Trophoblast cell (in vitro differentiated cells and primary cell): ENCODE measurements around the gene G2E3. TPM values are rescaled to one million over a fixed set of nuclear protein-coding genes. Genes with fewer than 3 reads are reported as not detected.
A peak's percentile ranks its signal among the peaks of the same experiment; 100 is the strongest.

Experiments
- DNase-seq, 2 donors: peaks; one replicate each; pipeline ENCODE4 v3.0.0-alpha.2; 2016
- H2AFZ ChIP-seq: 2 replicates; pipeline ENCODE4 v1.6.1; 2013; ENCODE audit warnings: low read length, moderate library complexity, mild to moderate bottlenecking; ENCODE audit not compliant: insufficient read depth, poor library complexity
- H2AK5ac ChIP-seq: 2 replicates; pipeline ENCODE4 v1.6.1; 2013; ENCODE audit warnings: mild to moderate bottlenecking, low read length
- H2BK120ac ChIP-seq: 2 replicates; pipeline ENCODE4 v1.6.1; 2013; ENCODE audit warnings: low read length, mild to moderate bottlenecking, moderate library complexity; ENCODE audit not compliant: insufficient read depth, poor library complexity
- H2BK12ac ChIP-seq: 2 replicates; pipeline ENCODE4 v1.6.1; 2013; ENCODE audit warnings: mild to moderate bottlenecking, low read length, moderate library complexity
- H2BK5ac ChIP-seq: 2 replicates; pipeline ENCODE4 v1.6.1; 2013; ENCODE audit warnings: low read length, low read depth, moderate library complexity, mild to moderate bottlenecking; ENCODE audit not compliant: poor library complexity
- H3K14ac ChIP-seq: 2 replicates; pipeline ENCODE4 v1.6.1; 2013; ENCODE audit warnings: mild to moderate bottlenecking, low read length
- H3K18ac ChIP-seq: 2 replicates; pipeline ENCODE4 v1.6.1; 2013; ENCODE audit warnings: mild to moderate bottlenecking, low read length
- H3K23ac ChIP-seq: 2 replicates; pipeline ENCODE4 v1.6.1; 2013; ENCODE audit warnings: low read length
- H3K27ac ChIP-seq: 2 replicates; pipeline ENCODE4 v1.5.1; 2013; ENCODE audit warnings: low read depth, mild to moderate bottlenecking, inconsistent platforms, low read length, moderate library complexity
- H3K27me3 ChIP-seq: 2 replicates; pipeline ENCODE4 v1.6.1; 2013; ENCODE audit warnings: inconsistent platforms, mild to moderate bottlenecking, low read length, moderate library complexity; ENCODE audit not compliant: insufficient read depth
- H3K36me3 ChIP-seq, 2 experiments: 1 replicate in 1 of 2; 2 replicates in 1 of 2; pipeline ENCODE4 v1.6.1; 2013; ENCODE audit warnings: low read length in 2 of 2, mild to moderate bottlenecking in 2 of 2, moderate library complexity in 1 of 2; ENCODE audit not compliant: insufficient read depth in 2 of 2, control insufficient read depth in 1 of 2
- H3K4ac ChIP-seq: 2 replicates; pipeline ENCODE4 v1.6.1; 2013; ENCODE audit warnings: low read depth, mild to moderate bottlenecking, low read length, moderate library complexity
- H3K4me1 ChIP-seq, 2 experiments: 1 replicate in 1 of 2; 2 replicates in 1 of 2; pipeline ENCODE4 v1.6.1; 2013; ENCODE audit warnings: low read length in 2 of 2, mild to moderate bottlenecking in 2 of 2, moderate library complexity in 1 of 2; ENCODE audit not compliant: insufficient read depth in 2 of 2, control insufficient read depth in 1 of 2
- H3K4me2 ChIP-seq: 2 replicates; pipeline ENCODE4 v1.6.1; 2013; ENCODE audit warnings: inconsistent platforms, mild to moderate bottlenecking, low read length, moderate library complexity
- H3K4me3 ChIP-seq: 2 replicates; pipeline ENCODE4 v1.5.1; 2013; ENCODE audit warnings: mild to moderate bottlenecking, low read depth, low read length, inconsistent platforms
- H3K79me1 ChIP-seq: one replicate; pipeline ENCODE4 v1.6.1; 2013; ENCODE audit warnings: low read length
- H3K79me2 ChIP-seq: 2 replicates; pipeline ENCODE4 v1.6.1; 2013; ENCODE audit warnings: low read length, mild to moderate bottlenecking; ENCODE audit not compliant: control insufficient read depth, insufficient read depth, poor library complexity
- H3K9ac ChIP-seq: 2 replicates; pipeline ENCODE4 v1.6.1; 2013; ENCODE audit warnings: mild to moderate bottlenecking, low read length
- H3K9me3 ChIP-seq: 2 replicates; pipeline ENCODE4 v1.6.1; 2013; ENCODE audit warnings: low read depth, mild to moderate bottlenecking, control low read depth, inconsistent platforms, low read length; ENCODE audit not compliant: insufficient read depth
- H4K12ac ChIP-seq: 2 replicates; pipeline ENCODE4 v1.6.1; 2013; ENCODE audit warnings: low read depth, mild to moderate bottlenecking, low read length, moderate library complexity
- H4K8ac ChIP-seq: 2 replicates; pipeline ENCODE4 v1.6.1; 2013; ENCODE audit warnings: low read depth, mild to moderate bottlenecking, low read length, moderate library complexity
- H4K91ac ChIP-seq: one replicate; pipeline ENCODE4 v1.6.1; 2013; ENCODE audit warnings: low read depth, mild to moderate bottlenecking, low read length, moderate library complexity
- WGBS: extraction: QIAGEN DNeasy Blood & Tissue Kit; methylation state at CpG from one replicate; pipeline ENCODE4 v1.1.7; 2013; ENCODE audit warnings: missing lambda C conversion rate; ENCODE audit not compliant: insufficient read length, insufficient coverage; ENCODE audit errors: extremely low coverage; 5-methylcytosine and 5-hydroxymethylcytosine counted together
- polyA plus RNA-seq: library from polyadenylated mRNA; stranded (reverse); fragments of 200-250 nt; gene quantifications from 2 replicates; pipeline ENCODE4 v1.2.3, GENCODE V29; 2013

G2E3 gene
- 18.0 and 21.1 TPM in 2 replicates for polyA plus RNA-seq

GRCh38 chr14:30558675-30559555 is at the start of gene G2E3:
Gene G2E3, plus strand, starts transcription at chr14:30559158. Its CDS starts 21,922 bp downstream, at chr14:30581080.
- Histone ChIP-seq H3K27me3 (no peaks in the 10 kb centered on the region), H2BK12ac (no peak within 1 kb of the TSS), H3K4me3 (peak within 1 kb of the TSS; percentile 93), H3K79me2 (peaks cover 14% of the 10 kb centered on the region), H3K23ac (no peak within 1 kb of the TSS), H3K4ac (peak within 1 kb of the TSS; percentile 18), H2AFZ (peak within 1 kb of the TSS; percentile 64), H3K14ac (peak within 1 kb of the TSS; percentile 56), H4K12ac (peak within 1 kb of the TSS; percentile 58), H3K4me2 (peak within 1 kb of the TSS; percentile 76), H3K9ac (peak within 1 kb of the TSS; percentile 84), H2AK5ac (no peak within 1 kb of the TSS), H3K4me1 (no peaks in the 10 kb centered on the region), H2BK120ac (peak within 1 kb of the TSS; percentile 48), H3K9me3 (no peaks in the 10 kb centered on the region), H4K8ac (peak within 1 kb of the TSS; percentile 60), H3K79me1 (peaks cover 8% of the 10 kb centered on the region), H3K18ac (peak within 1 kb of the TSS; percentile 65), H3K36me3 (peaks cover 0 to 3% of the 10 kb centered on the region in 2 experiments), H2BK5ac (peak within 1 kb of the TSS; percentile 65), H3K27ac (peak within 1 kb of the TSS; percentile 27), H4K91ac (peak within 1 kb of the TSS; percentile 80)
- WGBS, result no CpG with 5 or more reads among the region's 62 CpGs
- peak; percentile 88 to 95 for DNase-seq

GRCh38 chr14:30517737-30518136 is 41.2 kb upstream of the G2E3 start:
- Histone ChIP-seq H3K14ac (no peak overlapping the region), H3K4ac (no peak overlapping the region), H3K36me3 (no peaks in the 10 kb centered on the region), H4K12ac (no peak overlapping the region), H2BK120ac (no peak overlapping the region), H3K9me3 (no peaks in the 10 kb centered on the region), H2BK5ac (no peak overlapping the region), H3K4me3 (no peak overlapping the region), H3K23ac (no peak overlapping the region), H2AFZ (no peak overlapping the region), H3K18ac (no peak overlapping the region), H3K27ac (no peak overlapping the region), H4K8ac (no peak overlapping the region), H3K79me1 (no peaks in the 10 kb centered on the region), H4K91ac (no peak overlapping the region), H3K4me1 (no peaks in the 10 kb centered on the region), H2AK5ac (no peak overlapping the region), H3K4me2 (no peak overlapping the region), H2BK12ac (no peak overlapping the region), H3K9ac (no peak overlapping the region), H3K27me3 (no peaks in the 10 kb centered on the region), H3K79me2 (no peaks in the 10 kb centered on the region)
- no CpG with 5 or more reads among the region's 2 CpGs for WGBS
- no peak for DNase-seq

- no peaks in the 10 kb centered on the region for H3K79me1 ChIP-seq
- H3K18ac ChIP-seq, result no peak overlapping the region
- H3K27me3 ChIP-seq, result no peaks in the 10 kb centered on the region
- no peak overlapping the region for H3K23ac ChIP-seq
- no peaks in the 10 kb centered on the region for H3K9me3 ChIP-seq
- WGBS, result no CpG with 5 or more reads among the region's 4 CpGs
- no peak overlapping the region for H4K12ac ChIP-seq
- H3K4me1 ChIP-seq, result no peaks in the 10 kb centered on the region
- no peak overlapping the region for H3K4me3 ChIP-seq
- no peak overlapping the region for H2AK5ac ChIP-seq
- H3K27ac ChIP-seq, result no peak overlapping the region
- H4K91ac ChIP-seq, result no peak overlapping the region
- H4K8ac ChIP-seq, result no peak overlapping the region
- DNase-seq, result no peak
- H2BK5ac ChIP-seq, result no peak overlapping the region
- H3K4me2 ChIP-seq, result no peak overlapping the region
- no peak overlapping the region for H2BK120ac ChIP-seq
- H3K4ac ChIP-seq, result no peak overlapping the region
- no peak overlapping the region for H3K9ac ChIP-seq
- no peaks in the 10 kb centered on the region for H3K79me2 ChIP-seq
- H3K36me3 ChIP-seq, result no peaks in the 10 kb centered on the region
- no peak overlapping the region for H2AFZ ChIP-seq
- H3K14ac ChIP-seq, result no peak overlapping the region
- H2BK12ac ChIP-seq, result no peak overlapping the region
These were observed 39.9 kb upstream of the G2E3 start for GRCh38 chr14:30518867-30519560.

GRCh38 chr14:30519961-30520360 is 39.0 kb upstream of the G2E3 start:
- Histone ChIP-seq H3K4me1 (no peaks in the 10 kb centered on the region), H2BK120ac (no peak overlapping the region), H2BK5ac (no peak overlapping the region), H3K4ac (no peak overlapping the region), H3K79me1 (no peaks in the 10 kb centered on the region), H3K36me3 (no peaks in the 10 kb centered on the region), H3K27ac (no peak overlapping the region), H2AFZ (no peak overlapping the region), H3K79me2 (no peaks in the 10 kb centered on the region), H2AK5ac (no peak overlapping the region), H4K91ac (no peak overlapping the region), H3K9me3 (no peaks in the 10 kb centered on the region), H4K12ac (no peak overlapping the region), H3K4me2 (no peak overlapping the region), H3K18ac (no peak overlapping the region), H3K23ac (no peak overlapping the region), H4K8ac (no peak overlapping the region), H3K27me3 (no peaks in the 10 kb centered on the region), H3K9ac (no peak overlapping the region), H3K14ac (no peak overlapping the region), H2BK12ac (no peak overlapping the region), H3K4me3 (no peak overlapping the region)
- DNase-seq, result no peak
- WGBS, result no CpG with 5 or more reads among the region's 1 CpG
